Measurements from ENCODE around the gene CDH23.
"Not testable (repeated sequence)": the region's sequence is repeated elsewhere in the genome, so short reads cannot be mapped to it uniquely, and the experiment has no call there.

Gene CDH23

DNA sequence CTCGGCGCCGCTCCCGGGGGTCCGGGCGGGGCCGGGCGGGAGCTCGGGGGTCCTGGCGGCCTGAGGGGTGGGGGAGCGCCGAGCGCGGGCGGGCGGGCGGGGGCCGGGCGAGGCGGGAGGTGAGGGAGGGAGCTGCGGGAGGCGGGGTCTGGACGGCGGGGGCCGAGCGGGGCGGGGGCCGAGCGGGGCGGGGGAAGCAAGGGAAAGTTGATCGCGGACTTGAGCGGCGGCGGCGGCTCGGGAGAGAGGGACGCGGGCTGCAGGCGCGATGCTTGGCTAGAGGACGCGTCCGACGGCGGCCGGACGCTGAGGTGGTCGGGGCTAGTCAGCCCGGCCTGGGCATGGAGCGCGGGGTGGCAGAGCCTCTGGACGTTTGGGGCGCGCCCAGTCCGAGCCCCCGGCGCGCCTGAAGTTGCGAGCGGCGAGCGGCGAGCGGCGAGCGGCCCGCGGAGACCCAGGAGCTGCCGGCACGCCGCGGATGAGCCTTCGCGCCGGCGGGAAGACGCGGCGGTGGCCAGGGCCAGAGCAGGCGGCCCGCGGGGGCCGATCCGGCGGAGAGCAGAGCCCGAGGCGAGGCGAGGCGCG, at the start of gene CDH23:
Gene CDH23 (plus strand): TSS at position 210 of the 585 bp plus-strand sequence. CDS start 42,912 bp downstream, outside the sequence.
- Mint-ChIP-seq H3K9me3 (no peaks in the 10 kb centered on the region), H3K27ac (no peak within 1 kb of the TSS), H3K4me1 (peaks cover 21% of the 10 kb centered on the region), H3K27me3 (peaks cover 74% of the 10 kb centered on the region), H3K4me3 (peak within 1 kb of the TSS; percentile 64 to 75)
- ATAC-seq (peak; percentile 34), DNase-seq (no peak)

DNA sequence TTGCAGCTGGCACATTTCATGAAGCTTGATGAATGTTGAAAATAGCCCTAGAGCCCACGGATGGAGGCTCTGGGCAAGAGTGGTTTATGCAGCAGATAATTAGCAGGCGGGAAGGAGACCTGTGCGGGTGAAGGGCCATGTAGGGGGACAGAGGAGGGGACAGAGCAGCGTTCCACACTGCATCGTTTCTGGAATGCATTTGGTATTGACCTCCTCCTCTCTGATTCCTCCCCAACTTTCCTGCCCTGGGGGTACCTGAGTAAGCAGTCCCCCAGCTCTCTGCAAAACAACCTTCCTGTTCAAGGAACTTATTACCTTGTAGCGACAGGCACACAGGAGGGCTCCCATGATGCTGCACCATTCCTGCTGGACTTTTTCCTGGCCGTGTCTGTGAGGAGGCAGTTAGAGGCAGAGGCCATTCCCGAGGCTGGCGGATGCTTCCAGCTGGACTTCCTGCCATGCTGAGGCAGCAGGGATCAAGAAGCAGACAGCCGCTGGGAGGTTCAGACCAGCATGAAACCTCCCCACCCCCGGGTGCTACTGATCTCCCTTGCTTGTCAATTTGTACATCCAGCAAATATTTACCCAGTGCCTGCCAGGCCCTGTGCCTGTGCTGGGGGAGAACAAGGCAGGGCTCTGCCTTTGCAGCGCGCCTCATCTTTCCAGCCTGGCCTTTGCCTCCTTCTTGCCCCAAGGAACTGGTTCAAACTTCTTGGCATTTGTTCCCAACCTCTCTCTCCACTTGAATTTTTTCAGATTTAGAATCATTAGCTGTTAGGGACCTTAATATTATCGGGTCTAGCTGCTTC, 48.9 kb upstream of the CDH23 start:
- Mint-ChIP-seq H3K9me3 (no peaks in the 10 kb centered on the region), H3K4me1 (peaks cover 13% of the 10 kb centered on the region), H3K27ac (peak overlapping the region in 1 of 2 donors; percentile 51), H3K4me3 (no peak overlapping the region), H3K27me3 (no peaks in the 10 kb centered on the region)
- DNase-seq: no peak
- no peak for ATAC-seq

DNA sequence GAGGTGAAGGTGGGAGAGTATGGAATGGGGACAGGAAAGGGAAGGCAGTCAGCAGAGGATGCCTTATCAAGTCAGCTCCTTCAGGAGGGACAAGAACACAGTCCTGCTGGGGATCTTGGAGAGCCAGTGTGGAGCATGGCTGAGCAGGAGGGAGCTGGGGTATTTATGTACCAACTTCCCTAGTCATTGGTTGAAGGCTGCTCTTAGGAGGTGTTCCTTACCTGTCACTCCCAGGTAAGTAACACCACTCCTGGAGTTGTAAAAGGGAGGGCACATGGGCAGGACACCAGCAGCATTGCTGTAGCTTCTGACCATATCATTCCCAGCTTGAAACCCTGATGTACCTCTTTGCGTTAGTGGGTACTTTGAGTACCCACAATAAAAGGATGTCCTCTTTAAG, 47.9 kb upstream of the CDH23 start:
- Mint-ChIP-seq H3K27me3 (no peaks in the 10 kb centered on the region), H3K4me3 (no peak overlapping the region), H3K4me1 (peaks cover 13% of the 10 kb centered on the region), H3K27ac (no peak overlapping the region), H3K9me3 (no peaks in the 10 kb centered on the region)
- DNase-seq (no peak), ATAC-seq (no peak)

DNA sequence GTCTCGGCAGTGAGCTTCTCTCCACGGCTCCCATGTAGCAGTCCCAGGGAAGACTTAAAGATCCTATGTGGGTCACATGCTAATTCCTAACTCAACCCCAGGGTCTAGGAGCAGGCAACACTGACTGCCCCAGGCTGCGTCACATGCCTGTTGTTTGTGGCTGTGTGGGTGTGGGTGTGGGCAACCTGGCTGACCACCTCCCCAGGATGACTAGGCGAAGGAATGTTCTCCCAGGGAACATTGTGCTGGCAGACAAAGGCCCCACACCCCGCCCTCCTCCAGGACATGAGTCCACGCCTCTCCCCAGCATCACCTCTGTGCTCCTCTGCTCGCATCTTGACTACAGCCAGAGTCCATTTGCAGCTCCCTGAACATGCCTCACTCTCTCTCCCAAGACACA, 47.3 kb upstream of the CDH23 start:
- H3K4me3 Mint-ChIP-seq: no peak overlapping the region
- no peaks in the 10 kb centered on the region for H3K9me3 Mint-ChIP-seq
- no peaks in the 10 kb centered on the region for H3K27me3 Mint-ChIP-seq
- no peak overlapping the region for H3K27ac Mint-ChIP-seq
- ATAC-seq: no peak
- no peak for DNase-seq
- peaks cover 13% of the 10 kb centered on the region for H3K4me1 Mint-ChIP-seq

DNA sequence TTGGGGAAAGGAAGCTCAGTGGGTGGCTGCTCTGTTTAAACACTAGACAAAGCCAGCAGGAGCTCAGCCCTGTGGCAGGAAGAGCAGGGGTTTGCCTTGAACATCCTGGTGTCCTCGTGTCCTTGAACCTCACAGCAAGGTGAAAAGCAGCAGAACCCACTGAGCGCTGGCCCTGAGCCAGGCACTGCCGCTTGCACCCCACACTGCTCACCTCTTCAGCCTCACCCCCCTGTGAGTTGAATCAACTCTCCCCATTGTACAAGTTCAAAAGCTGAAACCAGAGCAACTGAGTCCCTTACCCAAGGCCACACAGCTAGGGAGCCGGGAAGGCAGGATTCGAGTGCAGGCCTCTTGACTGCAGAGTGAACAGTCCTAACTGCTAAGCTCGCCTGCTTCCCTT, 45.6 kb upstream of the CDH23 start:
- Mint-ChIP-seq H3K27ac (no peak overlapping the region), H3K27me3 (no peaks in the 10 kb centered on the region), H3K9me3 (no peaks in the 10 kb centered on the region), H3K4me3 (no peak overlapping the region), H3K4me1 (peaks cover 13% of the 10 kb centered on the region)
- ATAC-seq (peak; percentile 54), DNase-seq (no peak)

DNA sequence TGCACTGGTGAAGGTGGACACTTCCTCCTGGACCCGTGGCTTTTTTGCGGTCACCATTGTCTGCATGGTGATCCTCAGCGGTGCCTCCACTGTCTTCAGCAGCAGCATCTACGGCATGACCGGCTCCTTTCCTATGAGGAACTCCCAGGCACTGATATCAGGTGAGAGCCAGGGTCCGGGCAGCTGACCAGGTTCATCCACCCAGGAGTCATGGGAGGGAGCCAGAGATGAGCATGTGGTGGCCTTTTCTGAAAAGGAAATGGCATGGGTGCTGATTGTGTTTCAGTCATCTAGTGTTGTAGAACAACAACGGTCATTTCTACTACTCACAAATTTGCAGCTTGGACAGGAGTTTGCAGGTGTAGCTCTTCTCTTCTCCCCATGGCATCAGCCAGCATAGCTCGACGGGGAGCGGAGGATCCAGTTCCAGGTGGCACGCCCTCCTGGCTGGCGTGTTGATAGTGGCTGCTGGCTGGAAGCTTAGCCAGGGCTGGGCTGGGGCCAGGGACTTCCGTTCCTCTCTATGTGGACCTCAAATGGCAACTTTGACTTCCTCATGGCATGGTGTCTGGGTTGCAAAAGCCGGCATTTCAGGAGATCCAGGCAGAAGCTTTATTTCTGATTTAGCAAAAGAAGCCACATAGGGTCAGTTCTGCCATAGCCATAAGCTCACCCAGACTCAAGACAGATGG, 44.9 kb upstream of the CDH23 start:
- no peak overlapping the region for H3K4me3 Mint-ChIP-seq
- no peak for ATAC-seq
- no peaks in the 10 kb centered on the region for H3K9me3 Mint-ChIP-seq
- H3K27me3 Mint-ChIP-seq: no peaks in the 10 kb centered on the region
- peaks cover 13% of the 10 kb centered on the region for H3K4me1 Mint-ChIP-seq
- DNase-seq: no peak
- no peak overlapping the region for H3K27ac Mint-ChIP-seq

DNA sequence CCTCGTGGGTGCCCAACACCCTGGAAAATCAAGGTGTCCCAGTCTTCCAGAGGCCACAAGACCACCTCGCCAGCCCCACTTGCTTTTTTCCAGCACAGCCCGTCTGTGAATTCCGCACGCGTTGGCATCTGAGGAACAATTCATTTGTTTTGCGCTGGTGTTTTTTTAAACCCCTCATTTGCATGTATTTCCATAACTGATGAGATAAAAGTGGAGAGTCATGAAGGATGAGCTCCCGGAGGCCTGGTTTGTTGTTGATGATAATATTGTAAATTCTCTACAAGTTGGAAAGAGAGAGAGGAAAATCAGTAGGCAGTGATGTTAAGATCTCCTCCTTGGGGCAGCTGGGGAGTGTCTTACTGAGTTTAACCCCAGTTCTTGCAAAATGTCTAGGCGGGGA, 43.1 kb upstream of the CDH23 start:
- Mint-ChIP-seq H3K27me3 (no peaks in the 10 kb centered on the region), H3K4me1 (peaks cover 13% of the 10 kb centered on the region), H3K4me3 (no peak overlapping the region), H3K27ac (peak overlapping the region in 1 of 2 donors; percentile 24), H3K9me3 (no peaks in the 10 kb centered on the region)
- DNase-seq: no peak
- ATAC-seq: no peak

DNA sequence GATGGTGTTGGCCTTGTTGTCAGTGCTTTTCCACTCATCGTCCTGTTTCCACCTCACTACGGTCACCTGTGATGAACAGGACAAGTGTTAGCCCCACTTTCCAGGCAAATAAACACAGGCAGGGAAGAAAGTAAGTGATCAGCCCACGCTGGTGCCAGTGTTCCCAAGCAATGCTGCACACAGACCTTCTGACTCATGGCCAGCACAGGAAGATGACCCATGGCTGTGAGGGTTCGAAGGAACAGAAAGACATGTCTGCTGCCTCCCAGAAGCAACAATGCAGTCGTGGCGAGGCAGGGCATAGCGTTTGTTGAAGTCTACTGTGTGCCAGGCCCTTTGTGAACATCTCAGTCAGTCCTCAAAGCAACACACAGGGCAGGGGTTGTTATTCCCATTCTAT, 41.9 kb upstream of the CDH23 start:
- Mint-ChIP-seq H3K27ac (no peak overlapping the region), H3K4me1 (peaks cover 13% of the 10 kb centered on the region), H3K9me3 (no peaks in the 10 kb centered on the region), H3K4me3 (no peak overlapping the region), H3K27me3 (no peaks in the 10 kb centered on the region)
- DNase-seq (no peak), ATAC-seq (no peak)

DNA sequence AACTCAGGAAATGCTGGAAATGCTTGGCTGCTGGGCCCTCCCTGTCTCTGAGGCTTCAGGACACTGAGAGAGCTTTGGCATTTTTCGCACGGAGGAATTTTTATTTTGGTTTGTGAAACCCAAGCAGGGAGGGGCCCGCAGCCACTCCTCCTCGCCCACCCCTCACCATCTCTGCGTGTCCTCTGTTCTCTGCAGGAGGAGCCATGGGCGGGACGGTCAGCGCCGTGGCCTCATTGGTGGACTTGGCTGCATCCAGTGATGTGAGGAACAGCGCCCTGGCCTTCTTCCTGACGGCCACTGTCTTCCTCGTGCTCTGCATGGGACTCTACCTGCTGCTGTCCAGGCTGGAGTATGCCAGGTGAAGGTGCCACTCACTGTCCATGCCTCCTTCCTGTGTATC, 40.8 kb upstream of the CDH23 start:
- H3K9me3 Mint-ChIP-seq: no peaks in the 10 kb centered on the region
- H3K27me3 Mint-ChIP-seq: no peaks in the 10 kb centered on the region
- H3K27ac Mint-ChIP-seq: no peak overlapping the region
- ATAC-seq (no peak), DNase-seq (no peak)
- peaks cover 6% of the 10 kb centered on the region for H3K4me1 Mint-ChIP-seq
- H3K4me3 Mint-ChIP-seq: no peak overlapping the region

DNA sequence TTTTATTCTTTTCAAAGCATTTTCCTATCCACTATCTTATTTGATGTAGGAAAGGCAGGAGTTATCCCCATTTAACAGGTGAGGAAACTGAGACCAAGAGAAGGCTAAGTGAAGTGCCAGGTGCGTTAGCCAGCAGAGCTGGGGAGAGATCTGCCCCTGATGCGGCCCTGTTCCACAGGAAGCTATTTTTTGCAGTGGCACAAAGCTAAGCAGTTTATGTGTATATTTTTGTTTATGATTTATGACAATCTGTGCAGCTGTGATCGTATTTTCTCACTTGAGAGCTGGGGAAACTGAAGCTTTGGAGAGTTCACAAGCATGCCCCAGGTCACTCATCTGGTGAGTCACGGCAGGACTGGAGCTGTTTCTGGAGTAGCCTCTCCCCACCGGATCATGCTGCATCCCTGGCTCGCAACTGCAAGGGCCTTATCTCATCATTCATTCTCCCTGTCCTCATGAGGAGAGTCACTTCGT, 38.9 kb upstream of the CDH23 start:
- no peak overlapping the region for H3K27ac Mint-ChIP-seq
- H3K4me1 Mint-ChIP-seq: no peaks in the 10 kb centered on the region
- no peaks in the 10 kb centered on the region for H3K9me3 Mint-ChIP-seq
- DNase-seq (no peak), ATAC-seq (no peak)
- no peaks in the 10 kb centered on the region for H3K27me3 Mint-ChIP-seq
- no peak overlapping the region for H3K4me3 Mint-ChIP-seq

DNA sequence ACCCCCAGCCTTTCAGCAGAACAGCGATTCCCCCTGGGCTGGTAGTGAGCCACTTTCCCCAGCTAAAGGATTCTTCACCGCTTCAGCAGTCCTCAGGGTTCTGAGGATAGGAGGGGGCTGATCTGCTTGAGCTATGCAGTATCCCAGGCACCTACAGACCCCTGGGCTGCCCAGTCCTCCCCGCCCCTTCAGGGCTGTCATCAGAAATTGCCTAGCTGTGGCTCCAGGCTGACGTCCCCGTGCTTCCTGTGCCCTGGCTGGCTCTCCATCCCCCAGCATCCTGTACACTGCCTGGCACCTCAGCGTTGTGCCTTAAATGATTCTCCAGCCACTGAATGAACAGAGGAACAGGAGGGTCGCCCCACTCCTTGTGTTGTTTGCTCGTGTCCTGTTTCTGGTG, 38.4 kb upstream of the CDH23 start:
- H3K4me3 Mint-ChIP-seq: no peak overlapping the region

DNA sequence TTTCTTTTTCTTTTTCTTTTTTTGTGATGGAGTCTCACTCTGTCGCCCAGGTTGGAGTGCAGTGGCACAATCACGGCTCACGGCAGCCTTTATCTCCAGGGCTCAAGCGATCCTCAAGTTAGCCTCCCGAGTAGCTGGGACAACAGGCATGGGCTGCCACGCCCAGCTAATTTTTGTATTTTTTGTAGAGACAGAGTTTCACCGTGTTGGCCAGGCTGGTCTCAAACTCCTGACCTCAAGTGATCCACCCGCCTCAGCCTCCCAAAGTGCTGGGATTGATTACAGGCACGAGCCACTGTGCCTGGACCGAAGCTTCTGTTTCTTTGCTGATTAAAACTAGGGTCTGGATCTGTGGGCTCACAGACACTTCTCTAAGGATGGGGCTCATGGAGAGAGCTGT, 37.8 kb upstream of the CDH23 start:
- not testable (repeated sequence) for H3K4me1 Mint-ChIP-seq, H3K9me3 Mint-ChIP-seq, ATAC-seq, H3K27me3 Mint-ChIP-seq, DNase-seq, H3K4me3 Mint-ChIP-seq
- peak overlapping the region; percentile 79 to 81 for H3K27ac Mint-ChIP-seq

More for the DNA sequence above, 38.4 kb upstream of the CDH23 start:
- H3K9me3 Mint-ChIP-seq: no peaks in the 10 kb centered on the region
- DNase-seq (no peak), ATAC-seq (no peak)
- no peaks in the 10 kb centered on the region for H3K27me3 Mint-ChIP-seq
- no peaks in the 10 kb centered on the region for H3K4me1 Mint-ChIP-seq
- peak overlapping the region in 1 of 2 donors; percentile 54 for H3K27ac Mint-ChIP-seq

DNA sequence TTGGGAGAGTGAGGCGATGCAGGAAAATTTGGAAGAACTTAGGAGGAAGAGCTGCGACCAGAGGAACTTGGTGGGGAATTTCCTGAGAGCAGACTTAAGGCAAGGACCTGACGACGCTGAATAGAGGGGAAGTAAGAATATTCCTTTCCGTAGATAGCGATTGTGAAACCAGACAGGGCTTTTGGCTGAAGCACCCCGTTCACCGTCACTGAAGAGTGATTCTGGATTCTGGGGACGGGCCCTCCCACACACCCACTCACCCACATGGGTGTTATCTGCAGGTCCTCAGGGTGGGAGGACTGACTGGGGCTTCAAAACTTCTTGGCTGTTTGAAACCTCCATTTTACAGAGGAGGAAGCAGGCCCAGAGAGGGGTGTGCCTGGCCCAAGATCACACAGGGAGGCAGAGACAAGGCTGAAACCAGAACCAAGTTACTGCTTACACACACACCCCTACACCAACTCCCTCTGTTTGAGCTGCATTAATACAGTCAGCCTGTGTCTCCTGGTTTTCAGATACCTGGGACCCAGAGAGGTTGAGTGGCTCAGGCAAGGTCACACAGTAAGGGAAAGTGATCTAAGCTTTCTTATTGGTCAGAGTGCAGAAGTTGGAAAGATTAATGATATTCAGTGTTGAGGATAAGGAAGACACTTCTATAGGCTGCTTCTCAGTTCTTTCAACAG, 37.2 kb upstream of the CDH23 start:
- ATAC-seq: no peak
- H3K4me1 Mint-ChIP-seq: no peaks in the 10 kb centered on the region
- peak overlapping the region in 1 of 2 donors; percentile 79 for H3K27ac Mint-ChIP-seq
- DNase-seq: no peak
- no peaks in the 10 kb centered on the region for H3K9me3 Mint-ChIP-seq
- no peaks in the 10 kb centered on the region for H3K27me3 Mint-ChIP-seq
- H3K4me3 Mint-ChIP-seq: no peak overlapping the region

DNA sequence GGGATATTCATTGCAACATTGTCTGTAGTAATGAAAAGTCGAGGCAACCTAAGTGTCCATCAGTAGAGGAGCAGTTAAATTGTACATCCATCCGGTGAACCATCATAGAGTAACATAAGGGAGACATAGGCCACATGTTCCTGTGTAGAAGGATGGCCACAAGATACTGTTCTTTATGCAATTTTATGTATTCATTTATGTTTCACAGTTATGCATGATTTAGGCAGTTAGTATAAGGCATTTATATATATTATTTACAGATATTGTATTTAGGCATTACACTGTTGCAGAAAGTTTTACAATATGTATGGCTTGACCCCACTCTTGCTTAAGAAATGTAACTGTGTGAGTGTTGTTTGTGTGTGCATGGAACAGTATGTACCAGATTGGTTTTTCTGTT, 36.0 kb upstream of the CDH23 start:
- Mint-ChIP-seq H3K4me1 (no peaks in the 10 kb centered on the region), H3K4me3 (no peak overlapping the region), H3K9me3 (no peaks in the 10 kb centered on the region), H3K27ac (peak overlapping the region in 1 of 2 donors; percentile 21), H3K27me3 (no peaks in the 10 kb centered on the region)
- DNase-seq (no peak), ATAC-seq (no peak)

DNA sequence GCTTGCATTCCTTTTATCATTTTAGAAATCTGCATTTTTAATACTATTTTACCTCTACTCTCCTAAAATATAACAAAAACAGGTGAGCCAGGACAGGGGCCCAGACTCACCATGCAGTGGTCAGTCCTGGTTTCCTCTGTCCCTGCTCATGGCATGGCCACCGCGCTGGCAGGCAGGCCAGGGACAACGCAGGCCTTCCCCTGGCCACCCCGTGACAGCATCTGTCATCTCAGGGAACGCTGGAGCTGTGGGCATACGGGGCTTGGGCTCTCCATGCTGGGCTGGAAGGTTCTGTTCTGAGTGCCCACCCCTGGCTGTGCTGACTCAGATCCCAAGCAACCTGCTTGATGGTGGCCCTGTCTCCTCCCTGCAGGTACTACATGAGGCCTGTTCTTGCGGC, 35.1 kb upstream of the CDH23 start:
- no peak for ATAC-seq
- Mint-ChIP-seq H3K4me3 (no peak overlapping the region), H3K27me3 (no peaks in the 10 kb centered on the region), H3K4me1 (no peaks in the 10 kb centered on the region), H3K9me3 (no peaks in the 10 kb centered on the region), H3K27ac (no peak overlapping the region)
- DNase-seq: no peak

Measured in stimulated activated naive CD8-positive, alpha-beta T cell treated with anti-CD3 and anti-CD28 coated beads, Interleukin-15, amount 100 ng/mL, for 72 hours (primary cell).